HG03432 (cell line): ENCODE data around the gene MANF.
A peak's percentile ranks its signal among the peaks of the same experiment; 100 is the strongest.

Source experiments
- ATAC-seq: cut with Tn5 transposase; IDR thresholded peaks from one replicate; pipeline ENCODE4 v1.9.1; 2021; ENCODE audit warnings: mild to moderate bottlenecking, moderate library complexity; ENCODE audit not compliant: unreplicated experiment

MANF gene

GRCh38 chr3:51429138-51429537, 44.0 kb downstream of the MANF start:
- ATAC-seq: no peak

- ATAC-seq: no peak
These were observed 49.0 kb downstream of the MANF start for GRCh38 chr3:51434110-51434509.

GRCh38 chr3:51434746-51435327, 49.7 kb downstream of the MANF start:
- peak; percentile 50 for ATAC-seq

GRCh38 chr3:51436998-51437639, 52.0 kb downstream of the MANF start:
- no peak for ATAC-seq
